ENCODE data around the gene C11orf16.
"Not testable (repeated sequence)": the region's sequence is repeated elsewhere in the genome, so short reads cannot be mapped to it uniquely, and the experiment has no call there.

C11orf16 gene, protein sequence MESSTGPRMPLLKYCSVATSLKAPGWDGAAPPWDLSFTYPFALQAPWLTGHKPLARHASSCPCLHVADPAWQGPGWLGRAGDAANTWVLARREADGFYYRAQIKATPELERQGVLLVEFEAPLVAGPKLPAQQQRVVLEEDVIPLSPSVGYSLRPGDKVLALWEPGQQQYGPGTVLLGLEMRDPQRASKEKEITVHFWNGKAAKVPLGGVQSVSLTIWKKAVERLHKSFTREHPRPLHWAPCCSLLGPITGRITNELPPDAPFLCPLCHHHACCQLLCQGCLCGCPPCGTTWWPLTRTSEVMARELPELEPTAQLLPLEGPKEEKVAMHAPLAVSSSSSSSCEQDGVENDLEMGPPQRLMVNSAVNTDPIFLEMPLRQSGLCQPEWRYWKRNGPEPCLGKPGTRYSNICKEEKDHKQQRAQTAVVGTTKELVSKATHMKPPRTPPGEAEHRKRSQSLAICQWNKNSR

DNA sequence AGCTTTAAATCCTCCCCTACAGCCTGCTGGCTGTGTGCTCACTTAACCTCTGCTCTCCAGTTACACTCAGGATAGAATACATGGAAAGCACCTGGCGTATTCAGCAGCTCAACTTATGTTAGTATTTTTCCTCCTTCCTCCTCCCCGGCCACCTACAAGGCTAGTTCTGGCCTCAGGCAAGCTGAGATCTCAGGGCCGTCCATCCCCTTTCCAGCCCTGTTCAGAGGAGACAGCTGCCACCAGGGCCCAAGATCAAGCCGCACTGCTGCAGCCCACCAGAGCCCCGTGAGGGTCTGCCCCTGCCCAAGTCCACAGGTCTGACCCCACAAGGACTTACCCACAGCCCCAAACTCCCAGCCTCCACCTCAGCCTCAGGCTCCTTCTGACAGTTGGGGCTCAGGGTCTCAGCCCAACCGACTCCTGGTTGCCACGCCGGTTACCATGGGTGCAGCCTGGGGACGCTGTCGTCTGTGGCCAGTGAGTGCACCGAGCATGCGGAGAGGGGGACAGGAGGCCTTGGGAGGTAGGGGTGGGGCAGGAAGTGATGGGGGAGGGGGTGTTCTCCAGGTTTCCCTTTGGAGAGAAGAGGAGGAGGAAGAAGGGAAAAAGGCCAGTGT lies at the start of gene C11orf16:
TSS of gene C11orf16 (minus strand) at position 384 of the 617 bp plus-strand sequence. CDS start 639 bp downstream, outside the sequence.
- DNase-seq = no peak

DNA sequence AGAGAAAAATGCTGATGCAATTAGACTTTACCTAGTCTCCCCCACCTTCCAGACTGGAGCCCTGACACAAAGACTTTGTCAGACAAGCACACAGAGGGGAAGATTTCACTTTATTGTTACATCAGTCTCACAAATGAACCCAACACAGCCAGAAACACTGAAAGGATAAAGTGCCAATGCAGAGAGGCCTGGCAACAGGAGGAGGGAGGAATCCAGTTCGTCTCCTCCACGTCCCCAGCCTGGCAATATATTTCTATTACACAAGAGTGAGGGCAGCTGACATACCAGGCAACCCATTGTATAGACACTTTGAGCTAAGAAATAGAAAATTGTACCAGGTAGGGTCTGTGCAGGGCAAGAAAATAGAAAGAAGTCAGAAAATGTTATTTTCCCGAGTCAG lies 47.7 kb upstream of the C11orf16 start:
- DNase-seq = no peak

DNA sequence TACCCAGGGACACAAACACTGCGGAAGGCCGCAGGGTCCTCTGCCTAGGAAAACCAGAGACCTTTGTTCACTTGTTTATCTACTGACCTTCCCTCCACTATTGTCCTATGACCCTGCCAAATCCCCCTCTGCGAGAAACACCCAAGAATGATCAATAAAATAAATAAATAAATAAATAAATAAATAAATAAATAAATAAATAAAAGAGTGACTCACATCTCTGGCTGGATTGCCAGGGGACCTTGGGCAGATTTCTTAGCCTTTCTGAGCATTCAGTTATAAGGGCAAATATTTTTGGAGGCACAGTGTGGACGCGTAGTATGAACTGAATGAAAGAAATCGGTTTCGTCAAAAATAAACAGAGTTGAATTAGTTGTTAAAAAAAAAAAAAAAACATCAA lies 46.6 kb upstream of the C11orf16 start:
- DNase-seq = not testable (repeated sequence)

GRCh38 chr11:8973121-8973520 lies 40.4 kb upstream of the C11orf16 start:
- DNase-seq = no peak

- DNase-seq = no peak
Measured at GRCh38 chr11:8971924-8972316, 39.2 kb upstream of the C11orf16 start.

DNA sequence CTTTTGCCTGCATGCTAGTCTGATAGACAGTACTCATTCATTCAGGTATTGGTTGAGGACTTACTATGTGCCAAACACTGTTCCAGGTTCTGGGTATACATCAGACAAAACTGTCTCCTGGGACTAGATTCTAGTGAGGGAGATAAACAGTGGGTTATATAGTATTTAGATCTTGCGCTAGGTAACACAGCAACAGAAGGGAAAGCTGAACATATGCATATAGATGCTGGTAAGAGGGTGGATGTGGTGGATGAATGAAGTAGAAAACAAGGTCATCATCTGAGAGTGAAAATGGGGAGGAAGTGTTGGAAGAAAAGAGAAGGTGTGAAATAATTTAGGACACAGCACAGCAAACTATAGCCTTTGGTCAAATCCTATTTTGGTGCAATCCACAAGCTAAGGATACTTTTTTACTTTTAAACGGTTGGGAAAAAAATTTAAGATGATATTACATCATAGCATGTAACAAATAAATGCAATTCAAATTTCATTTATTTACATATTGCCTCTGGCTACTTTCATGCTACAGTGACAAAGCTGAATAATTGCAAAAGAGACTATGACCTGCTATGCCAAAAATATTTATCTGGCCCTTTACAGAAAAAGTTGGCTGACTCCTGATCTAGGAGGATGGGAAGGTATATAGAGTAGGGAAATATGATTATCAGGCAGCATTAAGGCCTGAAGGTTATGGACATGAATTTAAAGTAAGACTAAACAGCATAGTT lies 38.6 kb upstream of the C11orf16 start:
- no peak for DNase-seq

DNA sequence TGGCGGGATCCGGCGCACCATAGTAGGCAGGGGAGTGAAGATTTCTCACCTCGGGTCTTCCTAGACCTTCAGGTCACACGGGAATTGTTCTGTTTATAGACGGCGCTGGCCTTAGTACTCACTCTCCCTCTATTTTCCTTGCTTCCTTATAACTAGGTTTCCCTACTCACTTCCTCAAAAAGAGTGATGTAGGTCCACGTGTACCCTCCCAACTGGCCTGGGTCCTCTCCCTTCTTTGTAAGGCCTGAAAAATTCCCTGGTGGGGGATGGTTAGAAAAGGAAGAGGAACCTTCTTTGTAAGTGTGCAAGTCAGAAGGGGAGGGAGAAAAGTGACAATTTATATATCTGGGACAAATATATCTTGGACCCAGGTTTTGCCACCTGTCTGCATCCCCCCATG lies 34.4 kb upstream of the C11orf16 start:
- no peak for DNase-seq

DNA sequence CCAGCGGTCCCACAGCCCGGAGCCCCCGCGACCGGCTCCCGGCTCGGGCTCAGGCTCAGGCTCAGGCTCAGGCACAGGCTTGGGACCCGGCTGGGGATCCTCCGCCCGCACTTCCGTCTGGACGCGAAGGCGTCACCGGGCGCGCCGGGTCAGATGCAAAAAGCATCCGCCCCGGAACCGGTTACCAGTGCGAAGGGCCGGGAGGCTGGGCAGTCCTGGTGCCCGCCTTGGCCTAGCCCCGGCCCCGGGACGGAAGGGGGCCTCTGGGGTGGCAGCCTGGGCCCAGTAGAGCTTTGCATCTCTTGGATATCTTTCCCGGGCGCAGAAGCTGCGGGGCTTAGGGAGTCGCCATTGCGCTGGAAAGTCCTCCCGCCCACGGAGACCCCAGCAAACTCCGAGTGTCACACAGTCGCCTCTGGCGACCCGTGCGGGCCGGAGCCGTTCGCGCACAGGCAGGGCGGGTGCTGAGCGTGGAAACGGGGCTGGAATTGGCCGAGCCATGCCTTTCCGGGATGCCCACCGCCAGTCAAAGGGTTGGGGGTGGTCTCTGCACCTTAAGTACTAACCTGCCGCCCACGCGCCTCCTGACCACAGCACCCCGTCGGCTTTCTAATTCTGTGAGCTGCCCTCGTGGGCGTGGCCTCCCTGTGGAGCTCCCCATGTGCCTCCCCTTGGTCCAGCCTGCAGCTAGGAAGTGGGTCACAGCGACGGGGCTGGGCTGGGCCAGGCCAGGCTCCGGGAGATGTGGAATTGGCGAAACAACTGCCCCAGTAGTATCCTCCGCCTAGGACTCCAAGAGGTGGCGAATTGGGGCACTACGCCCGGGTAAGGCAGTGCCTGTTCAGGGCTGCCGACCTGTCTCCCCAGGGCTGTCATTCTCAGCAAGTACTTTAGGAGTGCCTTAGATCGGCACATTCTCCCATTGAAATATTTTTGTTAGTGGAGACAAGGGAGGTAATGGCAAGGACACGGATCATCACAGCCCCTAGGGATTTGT lies 31.9 kb upstream of the C11orf16 start, which contains the start of gene TMEM9B:
TSS of gene TMEM9B (minus strand) at position 119 of the 997 bp plus-strand sequence. CDS start 129 bp downstream, outside the sequence.
- DNase-seq = peak; percentile 78

- peak; percentile 80 for DNase-seq
Measured at GRCh38 chr11:8963569-8964323, 31.0 kb upstream of the C11orf16 start.

- DNase-seq = no peak
Measured at GRCh38 chr11:8962841-8963240, 30.1 kb upstream of the C11orf16 start.

GRCh38 chr11:8961401-8961800 lies 28.7 kb upstream of the C11orf16 start:
- no peak for DNase-seq

- DNase-seq = peak; percentile 55
Measured at GRCh38 chr11:8959546-8960166, 26.9 kb upstream of the C11orf16 start.

GRCh38 chr11:8956860-8957259 lies 24.1 kb upstream of the C11orf16 start:
- no peak for DNase-seq

- no peak for DNase-seq
Measured at GRCh38 chr11:8948886-8949285, 16.1 kb upstream of the C11orf16 start.

- no peak for DNase-seq
Measured at GRCh38 chr11:8947230-8947943, 14.6 kb upstream of the C11orf16 start.

DNA sequence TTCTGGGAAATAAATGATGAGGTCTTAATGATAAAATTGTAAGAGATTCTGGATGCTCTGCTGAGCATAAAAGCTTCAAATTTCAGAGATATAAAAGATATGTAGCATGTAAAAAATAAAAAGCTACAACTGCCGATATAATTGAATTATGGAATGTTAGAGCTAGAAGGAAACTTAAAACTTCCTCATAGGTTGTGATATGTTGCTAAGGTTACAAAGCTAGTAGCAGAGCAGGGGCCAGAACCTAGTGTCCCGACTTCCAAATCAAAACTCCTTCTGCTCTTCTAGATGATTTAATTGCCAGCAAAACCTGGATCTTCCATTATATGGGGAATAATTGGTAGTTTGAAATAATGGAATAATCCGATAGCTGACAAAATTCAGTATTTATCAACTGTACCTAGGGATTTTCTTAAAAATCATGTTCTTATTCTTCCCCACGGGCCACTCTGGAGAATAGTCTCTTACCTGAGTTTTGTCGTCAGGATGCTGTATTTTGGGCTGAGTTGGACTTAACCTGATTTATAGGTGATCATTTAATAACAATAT lies 9.8 kb upstream of the C11orf16 start, which contains the start of gene ASCL3:
TSS of gene ASCL3 (minus strand) at position 499 of the 549 bp plus-strand sequence. CDS start 4,855 bp downstream, outside the sequence.
- no peak for DNase-seq

DNA sequence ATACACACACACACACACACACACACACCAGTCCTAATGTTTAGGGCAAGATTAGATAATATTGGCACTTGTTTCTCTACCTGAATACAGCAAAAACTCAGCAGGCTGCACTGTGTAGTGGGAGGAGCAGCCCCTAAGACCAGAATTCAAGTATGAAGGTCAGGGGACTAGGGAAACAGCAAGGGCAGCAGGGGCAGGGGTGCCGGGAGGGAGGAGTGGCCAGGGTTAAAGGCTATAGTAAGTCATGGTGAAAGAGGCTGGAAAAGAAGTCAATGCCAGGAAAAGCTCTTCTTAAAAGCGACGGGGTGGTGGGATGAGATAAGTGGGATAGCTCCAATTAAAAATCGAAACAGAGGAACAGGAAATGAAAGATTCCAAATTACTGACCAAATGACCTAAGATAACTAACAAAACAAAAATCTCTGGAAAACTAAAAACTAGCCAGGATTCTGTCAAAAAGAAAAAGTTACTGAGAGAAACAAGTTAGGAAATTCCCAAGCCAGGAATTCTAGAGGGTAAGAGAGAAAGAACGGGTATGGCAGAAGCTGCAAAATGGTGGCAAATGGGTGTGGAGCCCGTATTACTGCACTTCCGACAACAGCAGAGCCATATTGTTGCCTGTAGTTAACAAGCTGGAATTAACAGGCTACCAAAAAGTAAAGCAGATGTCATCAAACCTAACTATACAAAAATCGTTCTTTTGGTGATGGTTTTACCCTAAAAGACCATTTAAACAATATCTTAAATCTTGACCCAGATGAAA lies 8.8 kb upstream of the C11orf16 start:
- DNase-seq = no peak

DNA sequence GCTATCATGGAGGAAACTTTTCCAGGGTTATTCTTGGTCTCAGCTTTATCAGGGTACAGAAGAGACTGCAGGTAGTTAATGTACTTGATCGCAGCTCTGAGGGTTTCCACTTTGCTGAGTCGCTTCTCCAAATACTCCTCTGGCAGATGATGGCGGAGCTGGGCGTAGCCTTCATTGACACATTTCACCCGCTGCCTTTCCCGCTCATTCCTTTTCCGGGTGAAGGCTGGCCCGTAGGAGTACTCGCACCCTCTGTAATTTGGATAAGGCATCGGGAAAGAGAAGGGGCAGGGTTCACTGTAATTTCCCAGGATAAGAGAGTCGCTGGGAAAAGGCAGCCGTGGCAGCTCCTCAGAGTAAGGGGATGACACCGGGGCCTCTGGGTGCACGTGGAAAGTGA lies 4.9 kb upstream of the C11orf16 start:
- no peak for DNase-seq

GRCh38 chr11:8937159-8937558 lies 4.4 kb upstream of the C11orf16 start:
- DNase-seq = no peak

Data from CD4-positive, alpha-beta T cell treated with Interleukin-21 for 1 hour (primary cell).